GM10266 (cell line): ENCODE measurements around the gene GIPC3.

Source experiments
- DNase-seq: peaks from one replicate; pipeline ENCODE4 v3.0.0; 2012; ENCODE audit errors: extremely low spot score
- CTCF ChIP-seq: IDR thresholded peaks from 2 replicates; pipeline ENCODE4 v1.5.1; 2012; ENCODE audit warnings: mild to moderate bottlenecking, low read depth; ENCODE audit not compliant: control insufficient read depth, insufficient read depth; ENCODE audit errors: missing control alignments

GIPC3 gene

GRCh38 chr19:3591876-3592613 is 6.8 kb downstream of the GIPC3 start:
- no peak for TF ChIP-seq CTCF
- no peak for DNase-seq

GRCh38 chr19:3593156-3593555 is 7.9 kb downstream of the GIPC3 start:
- no peak for TF ChIP-seq CTCF
- DNase-seq = no peak

- no peak for TF ChIP-seq CTCF
- no peak for DNase-seq
Measured at GRCh38 chr19:3595521-3596061, 10.3 kb downstream of the GIPC3 start.

- TF ChIP-seq CTCF = no peak
- no peak for DNase-seq
Measured at GRCh38 chr19:3599776-3600187, 14.5 kb downstream of the GIPC3 start.

- DNase-seq = no peak
- no peak for TF ChIP-seq CTCF
Measured at GRCh38 chr19:3601021-3601420, 15.7 kb downstream of the GIPC3 start.

- no peak for DNase-seq
- TF ChIP-seq CTCF = no peak
Measured at GRCh38 chr19:3603121-3603811, 18.0 kb downstream of the GIPC3 start.
